Activated T-cell treated with anti-CD3 and anti-CD28 coated beads, Interleukin-2, amount 50 U/mL, for 24 hours (primary cell): ENCODE data around the gene TICRR.

Experiments
- DNase-seq: peaks from one replicate; pipeline ENCODE4 v3.0.0-alpha.2; 2020
- H3K27ac Mint-ChIP-seq: 2 replicates; pipeline ENCODE4 v1.8.0; 2020; ENCODE audit warnings: mild to moderate bottlenecking, mixed read lengths
- H3K27me3 Mint-ChIP-seq: 2 replicates; pipeline ENCODE4 v1.8.0; 2020; ENCODE audit warnings: mixed read lengths
- H3K36me3 Mint-ChIP-seq: 2 replicates; pipeline ENCODE4 v1.8.0; 2020; ENCODE audit warnings: low read depth, mixed read lengths
- H3K4me1 Mint-ChIP-seq: 2 replicates; pipeline ENCODE4 v1.8.0; 2020; ENCODE audit warnings: low read depth, mixed read lengths
- H3K4me3 Mint-ChIP-seq: 2 replicates; pipeline ENCODE4 v1.8.0; 2020; ENCODE audit warnings: mild to moderate bottlenecking, moderate library complexity, mixed read lengths
- H3K9me3 Mint-ChIP-seq: 2 replicates; pipeline ENCODE4 v1.8.0; 2020; ENCODE audit warnings: mixed read lengths

TICRR gene

GRCh38 chr15:89648106-89649012 is 73.1 kb downstream of the TICRR start:
- Mint-ChIP-seq H3K27ac (no peak overlapping the region), H3K4me1 (peaks cover 2% of the 10 kb centered on the region), H3K4me3 (no peak overlapping the region), H3K9me3 (no peaks in the 10 kb centered on the region), H3K27me3 (peaks cover 17% of the 10 kb centered on the region), H3K36me3 (no peaks in the 10 kb centered on the region)
- DNase-seq, result peak; percentile 7

- peaks cover 2% of the 10 kb centered on the region for H3K4me1 Mint-ChIP-seq
- DNase-seq, result peak; percentile 22
- H3K27ac Mint-ChIP-seq, result no peak overlapping the region
- peaks cover 23% of the 10 kb centered on the region for H3K27me3 Mint-ChIP-seq
- no peaks in the 10 kb centered on the region for H3K36me3 Mint-ChIP-seq
- H3K9me3 Mint-ChIP-seq, result no peaks in the 10 kb centered on the region
- H3K4me3 Mint-ChIP-seq, result no peak overlapping the region
These were observed 73.8 kb downstream of the TICRR start for GRCh38 chr15:89649013-89649625.

- Mint-ChIP-seq H3K4me1 (peaks cover 7% of the 10 kb centered on the region), H3K36me3 (no peaks in the 10 kb centered on the region), H3K9me3 (no peaks in the 10 kb centered on the region), H3K4me3 (no peak overlapping the region), H3K27ac (no peak overlapping the region), H3K27me3 (peaks cover 29% of the 10 kb centered on the region)
- DNase-seq, result peak; percentile 24
These were observed 74.4 kb downstream of the TICRR start for GRCh38 chr15:89649716-89650115.

- Mint-ChIP-seq H3K4me3 (no peak overlapping the region), H3K36me3 (no peaks in the 10 kb centered on the region), H3K27me3 (peaks cover 44% of the 10 kb centered on the region), H3K27ac (no peak overlapping the region), H3K9me3 (no peaks in the 10 kb centered on the region), H3K4me1 (peaks cover 16% of the 10 kb centered on the region)
- no peak for DNase-seq
These were observed 76.9 kb downstream of the TICRR start for GRCh38 chr15:89652131-89652530.

GRCh38 chr15:89652666-89653065 is 77.4 kb downstream of the TICRR start:
- Mint-ChIP-seq H3K27me3 (peaks cover 41% of the 10 kb centered on the region), H3K27ac (no peak overlapping the region), H3K36me3 (no peaks in the 10 kb centered on the region), H3K9me3 (no peaks in the 10 kb centered on the region), H3K4me3 (no peak overlapping the region), H3K4me1 (peaks cover 15% of the 10 kb centered on the region)
- DNase-seq, result no peak

- no peaks in the 10 kb centered on the region for H3K36me3 Mint-ChIP-seq
- DNase-seq, result no peak
- H3K27ac Mint-ChIP-seq, result no peak overlapping the region
- H3K4me3 Mint-ChIP-seq, result no peak overlapping the region
- peaks cover 15% of the 10 kb centered on the region for H3K4me1 Mint-ChIP-seq
- H3K9me3 Mint-ChIP-seq, result no peaks in the 10 kb centered on the region
- peaks cover 41% of the 10 kb centered on the region for H3K27me3 Mint-ChIP-seq
These were observed 78.3 kb downstream of the TICRR start for GRCh38 chr15:89653578-89653977.

- peaks cover 15% of the 10 kb centered on the region for H3K4me1 Mint-ChIP-seq
- DNase-seq, result no peak
- H3K9me3 Mint-ChIP-seq, result no peaks in the 10 kb centered on the region
- H3K27ac Mint-ChIP-seq, result no peak overlapping the region
- H3K27me3 Mint-ChIP-seq, result peaks cover 46% of the 10 kb centered on the region
- no peaks in the 10 kb centered on the region for H3K36me3 Mint-ChIP-seq
- H3K4me3 Mint-ChIP-seq, result peak overlapping the region; percentile 79
These were observed 79.1 kb downstream of the TICRR start for GRCh38 chr15:89654301-89654761.

- Mint-ChIP-seq H3K4me3 (peak within 1 kb of the TSS; percentile 79), H3K36me3 (no peaks in the 10 kb centered on the region), H3K27ac (no peak within 1 kb of the TSS), H3K4me1 (peaks cover 15% of the 10 kb centered on the region), H3K27me3 (peaks cover 49% of the 10 kb centered on the region), H3K9me3 (no peaks in the 10 kb centered on the region)
- peak; percentile 56 for DNase-seq
These were observed 79.9 kb downstream of the TICRR start, which contains the start of gene KIF7 for GRCh38 chr15:89654847-89655805. Gene KIF7, minus strand, starts transcription at chr15:89655467. Its CDS starts 2,537 bp downstream, at chr15:89652930.

- H3K27ac Mint-ChIP-seq, result no peak overlapping the region
These were observed 81.0 kb downstream of the TICRR start for GRCh38 chr15:89656116-89656815.

GRCh38 chr15:89657686-89658200 is 82.5 kb downstream of the TICRR start:
- Mint-ChIP-seq H3K4me3 (no peak overlapping the region), H3K4me1 (peaks cover 15% of the 10 kb centered on the region), H3K9me3 (no peaks in the 10 kb centered on the region), H3K36me3 (no peaks in the 10 kb centered on the region), H3K27ac (no peak overlapping the region), H3K27me3 (peaks cover 62% of the 10 kb centered on the region)
- DNase-seq, result no peak

More at GRCh38 chr15:89656116-89656815, 81.0 kb downstream of the TICRR start:
- Mint-ChIP-seq H3K4me3 (peak overlapping the region; percentile 79), H3K4me1 (peaks cover 15% of the 10 kb centered on the region), H3K27me3 (peaks cover 58% of the 10 kb centered on the region), H3K36me3 (no peaks in the 10 kb centered on the region), H3K9me3 (no peaks in the 10 kb centered on the region)
- DNase-seq, result no peak

GRCh38 chr15:89659295-89659694 is 84.0 kb downstream of the TICRR start:
- H3K27ac Mint-ChIP-seq, result no peak overlapping the region
- peaks cover 54% of the 10 kb centered on the region for H3K27me3 Mint-ChIP-seq
- H3K9me3 Mint-ChIP-seq, result no peaks in the 10 kb centered on the region
- H3K4me1 Mint-ChIP-seq, result peaks cover 13% of the 10 kb centered on the region
- no peak for DNase-seq
- H3K4me3 Mint-ChIP-seq, result no peak overlapping the region
- no peaks in the 10 kb centered on the region for H3K36me3 Mint-ChIP-seq

GRCh38 chr15:89660556-89660955 is 85.3 kb downstream of the TICRR start:
- no peaks in the 10 kb centered on the region for H3K36me3 Mint-ChIP-seq
- H3K27me3 Mint-ChIP-seq, result peaks cover 55% of the 10 kb centered on the region
- peaks cover 8% of the 10 kb centered on the region for H3K4me1 Mint-ChIP-seq
- no peak overlapping the region for H3K4me3 Mint-ChIP-seq
- no peak overlapping the region for H3K27ac Mint-ChIP-seq
- no peaks in the 10 kb centered on the region for H3K9me3 Mint-ChIP-seq
- no peak for DNase-seq

- H3K4me1 Mint-ChIP-seq, result peaks cover 1% of the 10 kb centered on the region
- no peak overlapping the region for H3K4me3 Mint-ChIP-seq
- H3K27me3 Mint-ChIP-seq, result peaks cover 50% of the 10 kb centered on the region
- H3K9me3 Mint-ChIP-seq, result no peaks in the 10 kb centered on the region
- no peak overlapping the region for H3K27ac Mint-ChIP-seq
- no peak for DNase-seq
- H3K36me3 Mint-ChIP-seq, result no peaks in the 10 kb centered on the region
These were observed 87.8 kb downstream of the TICRR start for GRCh38 chr15:89662893-89663626.
